Suprapubic skin (tissue), 4 donors: Measurements from ENCODE around the gene LMX1A. TPM values are rescaled to one million over a fixed set of nuclear protein-coding genes. Genes with fewer than 3 reads are reported as not detected.

Experiments
- DNase-seq, 2 donors: peaks; one replicate each; pipeline ENCODE4 v3.0.0-alpha.2; 2019; ENCODE audit warnings: low spot score in 2 of 2
- H3K27ac ChIP-seq: fragments of 200-600 bp; sonication (generic); one replicate; pipeline ENCODE4 v1.5.1; 2019
- H3K27me3 ChIP-seq: fragments of 200-600 bp; sonication (generic); one replicate; pipeline ENCODE4 v1.5.1; 2019
- H3K36me3 ChIP-seq: fragments of 200-600 bp; sonication (generic); one replicate; pipeline ENCODE4 v1.5.1; 2019
- H3K4me1 ChIP-seq: fragments of 200-600 bp; sonication (generic); one replicate; pipeline ENCODE4 v1.5.1; 2019
- H3K4me3 ChIP-seq: fragments of 200-600 bp; sonication (generic); one replicate; pipeline ENCODE4 v1.5.1; 2019; ENCODE audit warnings: mild to moderate bottlenecking
- H3K9me3 ChIP-seq: fragments of 200-600 bp; sonication (generic); one replicate; pipeline ENCODE4 v1.5.1; 2019
- CTCF ChIP-seq, 2 donors: fragments of 200-600 bp in 1 of 2; fragments of 450-650 bp in 1 of 2; sonication (generic) in 1 of 2; IDR thresholded peaks; one replicate each; pipeline ENCODE4 v1.5.1; 2016 to 2019; ENCODE audit warnings: antibody characterized with exemption in 2 of 2, mild to moderate bottlenecking in 1 of 2, moderate library complexity in 1 of 2
- EP300 ChIP-seq: sonication (generic); formaldehyde crosslinking; IDR thresholded peaks from one replicate; pipeline ENCODE4 v1.6.1; 2017; ENCODE audit warnings: antibody characterized with exemption
- POLR2A ChIP-seq, 2 donors: fragments of 450-650 bp; IDR thresholded peaks; one replicate each; pipeline ENCODE4 v1.6.1; 2017; ENCODE audit warnings: antibody characterized with exemption in 2 of 2, mild to moderate bottlenecking in 2 of 2, moderate library complexity in 2 of 2
- POLR2AphosphoS5 ChIP-seq, 3 donors: sonication (generic); formaldehyde crosslinking; IDR thresholded peaks; one replicate each; pipeline ENCODE4 v1.6.1; 2017; ENCODE audit warnings: antibody characterized with exemption in 3 of 3
- WGBS: methylation state at CpG from one replicate; pipeline ENCODE4 v1.1.5; 2018; 5-methylcytosine and 5-hydroxymethylcytosine counted together
- total RNA-seq, 4 donors: library from RNA; depleted of rRNA; stranded (reverse); fragments of >200 nt; gene quantifications; one replicate each; pipeline ENCODE4 v1.1.0, GENCODE V29; 2016

Gene LMX1A
- total RNA-seq, 4 donors from 2014 or later: 0.44 TPM; not detected in 3

GRCh38 chr1:165317612-165318011 is 38.9 kb downstream of the LMX1A start:
- WGBS: 56% methylated on average over 5 of the region's 5 CpGs
- Histone ChIP-seq H3K27ac (no peak overlapping the region), H3K36me3 (no peaks in the 10 kb centered on the region), H3K4me3 (no peak overlapping the region), H3K27me3 (peaks cover 29% of the 10 kb centered on the region), H3K4me1 (no peaks in the 10 kb centered on the region), H3K9me3 (no peaks in the 10 kb centered on the region)
- DNase-seq: no peak
- TF ChIP-seq CTCF (IDR thresholded peaks at IDR 0.05): no peak

GRCh38 chr1:165316153-165316772 is 40.3 kb downstream of the LMX1A start:
- TF ChIP-seq POLR2AphosphoS5 (IDR thresholded peaks at IDR 0.05) (no peak), CTCF (IDR thresholded peaks at IDR 0.05) (no peak), POLR2A (IDR thresholded peaks at IDR 0.05) (no peak), EP300 (no peak)
- no peak overlapping the region for H3K4me3 ChIP-seq
- H3K9me3 ChIP-seq: no peaks in the 10 kb centered on the region
- H3K27ac ChIP-seq: no peak overlapping the region
- WGBS: 76% methylated on average over 10 of the region's 10 CpGs
- no peak for DNase-seq
- H3K4me1 ChIP-seq: no peaks in the 10 kb centered on the region
- H3K36me3 ChIP-seq: no peaks in the 10 kb centered on the region
- peaks cover 29% of the 10 kb centered on the region for H3K27me3 ChIP-seq

- WGBS: 59% methylated on average over 3 of the region's 3 CpGs
Measured at GRCh38 chr1:165315481-165315880, 41.0 kb downstream of the LMX1A start.

GRCh38 chr1:165313903-165314302 is 42.6 kb downstream of the LMX1A start:
- no peak overlapping the region for H3K4me3 ChIP-seq
- no peak overlapping the region for H3K27ac ChIP-seq
- H3K36me3 ChIP-seq: no peaks in the 10 kb centered on the region
- DNase-seq: no peak
- no peak for TF ChIP-seq EP300
- TF ChIP-seq POLR2AphosphoS5 (IDR thresholded peaks at IDR 0.05): no peak
- TF ChIP-seq CTCF (IDR thresholded peaks at IDR 0.05): no peak
- no peak for TF ChIP-seq POLR2A (IDR thresholded peaks at IDR 0.05)
- H3K4me1 ChIP-seq: no peaks in the 10 kb centered on the region
- H3K9me3 ChIP-seq: no peaks in the 10 kb centered on the region
- H3K27me3 ChIP-seq: peaks cover 19% of the 10 kb centered on the region
- 61% methylated on average over 4 of the region's 4 CpGs for WGBS

More at GRCh38 chr1:165315481-165315880, 41.0 kb downstream of the LMX1A start:
- Histone ChIP-seq H3K27me3 (peaks cover 29% of the 10 kb centered on the region), H3K9me3 (no peaks in the 10 kb centered on the region), H3K4me3 (no peak overlapping the region), H3K36me3 (no peaks in the 10 kb centered on the region), H3K4me1 (no peaks in the 10 kb centered on the region), H3K27ac (no peak overlapping the region)
- DNase-seq: no peak
- TF ChIP-seq POLR2A (IDR thresholded peaks at IDR 0.05): no peak
- TF ChIP-seq CTCF (IDR thresholded peaks at IDR 0.05): no peak
- no peak for TF ChIP-seq EP300
- no peak for TF ChIP-seq POLR2AphosphoS5 (IDR thresholded peaks at IDR 0.05)

GRCh38 chr1:165312591-165312990 is 43.9 kb downstream of the LMX1A start:
- no peak for DNase-seq
- Histone ChIP-seq H3K27ac (no peak overlapping the region), H3K27me3 (peaks cover 19% of the 10 kb centered on the region), H3K36me3 (no peaks in the 10 kb centered on the region), H3K9me3 (no peaks in the 10 kb centered on the region), H3K4me1 (no peaks in the 10 kb centered on the region), H3K4me3 (no peak overlapping the region)
- TF ChIP-seq CTCF (IDR thresholded peaks at IDR 0.05) (no peak), EP300 (no peak), POLR2A (IDR thresholded peaks at IDR 0.05) (no peak)
- 55% methylated on average over 2 of the region's 2 CpGs for WGBS
